ENCODE data around the gene PRDX1. TPM values are rescaled to one million over a fixed set of nuclear protein-coding genes. Genes with fewer than 3 reads are reported as not detected.
"Not testable (repeated sequence)": the region's sequence is repeated elsewhere in the genome, so short reads cannot be mapped to it uniquely, and the experiment has no call there.

Gene PRDX1
- total and polyA plus RNA-seq, 4 donors: 279 to 441 (median 358) TPM

DNA sequence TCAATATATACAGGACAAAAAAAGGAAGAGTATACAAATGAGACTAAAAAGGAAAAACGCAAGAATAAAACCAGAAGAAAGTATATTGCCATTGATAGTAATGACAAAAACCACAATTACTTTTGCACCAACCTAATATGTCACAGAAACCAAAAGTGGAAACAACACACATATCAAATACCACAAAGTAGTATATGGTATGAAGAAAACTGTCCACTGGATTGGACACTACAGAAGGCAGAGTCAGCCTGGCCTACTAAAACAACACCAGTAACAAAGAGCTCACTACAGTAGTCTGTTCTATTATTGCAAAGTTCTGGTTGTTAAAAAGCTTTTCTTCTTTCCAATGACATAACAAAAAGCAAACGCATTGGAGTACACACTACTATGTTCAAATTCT is 48.4 kb downstream of the PRDX1 start:
- 86 to 89% methylated on average over 2 of the region's 2 CpGs for WGBS, 2 donors
- H3K4me1 ChIP-seq (ENCODE audit: control insufficient read depth in 1 of 2, insufficient read depth in 2 of 2, low read length in 2 of 2): no peaks in the 10 kb centered on the region
- H3K9me3 ChIP-seq (ENCODE audit: control insufficient read depth, low read length): no peaks in the 10 kb centered on the region
- intact Hi-C loops (cut with DNase I): no loop called here
- H3K36me3 ChIP-seq (ENCODE audit: control insufficient read depth in 1 of 2, insufficient read depth in 2 of 2, low read length in 1 of 2): no peaks in the 10 kb centered on the region
- DNase-seq: no peak
- no peak overlapping the region for H3K27ac ChIP-seq (ENCODE audit: low read depth in 1 of 2, low read length in 2 of 2)
- ATAC-seq (ENCODE audit: low FRiP score): no peak
- no peak overlapping the region for H3K4me3 ChIP-seq (ENCODE audit: low read length in 2 of 2)
- no peaks in the 10 kb centered on the region for H3K27me3 ChIP-seq (ENCODE audit: control insufficient read depth in 1 of 2, insufficient read depth in 2 of 2, low read length in 1 of 2)

- DNase-seq: no peak
- Histone ChIP-seq H3K27me3 (ENCODE audit: control insufficient read depth in 1 of 2, insufficient read depth in 2 of 2, low read length in 1 of 2) (no peaks in the 10 kb centered on the region), H3K36me3 (ENCODE audit: control insufficient read depth in 1 of 2, insufficient read depth in 2 of 2, low read length in 1 of 2) (no peaks in the 10 kb centered on the region), H3K4me1 (ENCODE audit: control insufficient read depth in 1 of 2, insufficient read depth in 2 of 2, low read length in 2 of 2) (no peaks in the 10 kb centered on the region), H3K9me3 (ENCODE audit: control insufficient read depth, low read length) (no peaks in the 10 kb centered on the region), H3K27ac (ENCODE audit: low read depth in 1 of 2, low read length in 2 of 2) (no peak overlapping the region), H3K4me3 (ENCODE audit: low read length in 2 of 2) (no peak overlapping the region)
- WGBS, 2 donors: 62 to 71% methylated on average over 2 of the region's 2 CpGs
- ATAC-seq (ENCODE audit: low FRiP score): no peak
- intact Hi-C loops (cut with DNase I): no loop called here
Observed at GRCh38 chr1:45470306-45470798, 51.3 kb downstream of the PRDX1 start.

DNA sequence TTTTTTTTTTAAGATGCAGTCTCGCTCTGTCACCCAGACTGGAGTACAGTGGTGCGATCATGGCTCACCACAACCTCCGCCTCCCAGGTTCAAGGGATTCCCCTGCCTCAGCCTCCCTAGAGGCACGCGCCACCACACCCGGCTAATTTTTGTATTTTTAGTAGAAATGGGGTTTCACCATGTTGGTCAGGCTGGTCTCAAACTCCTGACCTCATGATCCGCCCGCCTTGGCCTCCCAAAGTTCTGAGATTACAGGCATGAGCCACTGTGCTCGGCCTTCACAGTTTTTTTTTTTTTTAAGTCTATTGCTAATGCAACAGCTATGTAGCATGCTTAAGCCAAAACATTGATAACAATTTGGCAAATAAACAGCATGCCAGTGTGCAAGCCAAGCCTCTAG is 54.3 kb downstream of the PRDX1 start:
- DNase-seq; H3K4me3 ChIP-seq (ENCODE audit: low read length in 2 of 2); H3K36me3 ChIP-seq (ENCODE audit: control insufficient read depth in 1 of 2, insufficient read depth in 2 of 2, low read length in 1 of 2); H3K4me1 ChIP-seq (ENCODE audit: control insufficient read depth in 1 of 2, insufficient read depth in 2 of 2, low read length in 2 of 2); intact Hi-C loops (cut with DNase I); H3K27me3 ChIP-seq (ENCODE audit: control insufficient read depth in 1 of 2, insufficient read depth in 2 of 2, low read length in 1 of 2); ATAC-seq (ENCODE audit: low FRiP score); H3K27ac ChIP-seq (ENCODE audit: low read depth in 1 of 2, low read length in 2 of 2); H3K9me3 ChIP-seq (ENCODE audit: control insufficient read depth, low read length): not testable (repeated sequence)
- 90 to 92% methylated on average over 9 of the region's 9 CpGs for WGBS, 2 donors

- H3K9me3 ChIP-seq (ENCODE audit: control insufficient read depth, low read length): no peaks in the 10 kb centered on the region
- no peaks in the 10 kb centered on the region for H3K36me3 ChIP-seq (ENCODE audit: control insufficient read depth in 1 of 2, insufficient read depth in 2 of 2, low read length in 1 of 2)
- ATAC-seq (ENCODE audit: low FRiP score) (no peak), DNase-seq (no peak)
- no peaks in the 10 kb centered on the region for H3K4me1 ChIP-seq (ENCODE audit: control insufficient read depth in 1 of 2, insufficient read depth in 2 of 2, low read length in 2 of 2)
- no peak overlapping the region for H3K27ac ChIP-seq (ENCODE audit: low read depth in 1 of 2, low read length in 2 of 2)
- H3K27me3 ChIP-seq (ENCODE audit: control insufficient read depth in 1 of 2, insufficient read depth in 2 of 2, low read length in 1 of 2): no peaks in the 10 kb centered on the region
- intact Hi-C loops (cut with DNase I): no loop called here
- H3K4me3 ChIP-seq (ENCODE audit: low read length in 2 of 2): no peak overlapping the region
Observed at GRCh38 chr1:45465277-45465676, 56.4 kb downstream of the PRDX1 start.

Other genes with a start within 250 kb of the PRDX1 start
- under 1 TPM in 1 of 2 donors, not detected in 1; 0.36 TPM for gene HPDL, start 195.0 kb downstream of the PRDX1 start, total RNA-seq
- gene HPDL, start 195.0 kb downstream of the PRDX1 start, polyA plus RNA-seq: not detected
- 10 to 100 TPM in 1 of 2 donors, 1 to 10 TPM in 1; 6.9 to 10.6 TPM for gene TOE1, start 181.7 kb downstream of the PRDX1 start, total RNA-seq
- 1 to 10 TPM; 8.1 to 8.5 TPM for gene TOE1, start 181.7 kb downstream of the PRDX1 start, polyA plus RNA-seq
- gene MUTYH, start 181.4 kb downstream of the PRDX1 start, total RNA-seq: 10 to 100 TPM; 19.8 to 28.8 TPM
- gene MUTYH, start 181.4 kb downstream of the PRDX1 start, polyA plus RNA-seq: 10 to 100 TPM in 1 of 2 donors, 1 to 10 TPM in 1; 4.9 to 49.8 TPM
- gene TESK2, start 30.7 kb downstream of the PRDX1 start, total RNA-seq: 1 to 10 TPM; 5.2 to 8.1 TPM
- 1 to 10 TPM; 3.8 to 4.9 TPM for gene TESK2, start 30.7 kb downstream of the PRDX1 start, polyA plus RNA-seq
- gene CCDC163, start 21.8 kb downstream of the PRDX1 start, total RNA-seq: 1 to 10 TPM; 1.6 to 2.1 TPM
- gene CCDC163, start 21.8 kb downstream of the PRDX1 start, polyA plus RNA-seq: 1 to 10 TPM; 2.9 to 3.0 TPM
- 1 to 10 TPM; 2.1 to 2.9 TPM for gene MMACHC, start 21.6 kb downstream of the PRDX1 start, total RNA-seq
- gene MMACHC, start 21.6 kb downstream of the PRDX1 start, polyA plus RNA-seq: 1 to 10 TPM in 1 of 2 donors, under 1 TPM in 1; 0.63 to 1.0 TPM
- gene AKR1A1, start 28.9 kb upstream of the PRDX1 start, total RNA-seq: 100 to 1,000 TPM; 102 to 116 TPM
- 100 to 1,000 TPM; 140 TPM for gene AKR1A1, start 28.9 kb upstream of the PRDX1 start, polyA plus RNA-seq
- 10 to 100 TPM; 59.1 to 63.3 TPM for gene NASP, start 62.2 kb upstream of the PRDX1 start, total RNA-seq
- gene NASP, start 62.2 kb upstream of the PRDX1 start, polyA plus RNA-seq: 100 to 1,000 TPM in 1 of 2 donors, 10 to 100 TPM in 1; 44.8 to 123 TPM
- gene CCDC17, start 102.2 kb upstream of the PRDX1 start, total RNA-seq: 1 to 10 TPM; 1.8 to 3.3 TPM
- gene CCDC17, start 102.2 kb upstream of the PRDX1 start, polyA plus RNA-seq: under 1 TPM in 1 of 2 donors, not detected in 1; 0.69 TPM
- 100 to 1,000 TPM; 104 to 113 TPM for gene GPBP1L1, start 164.6 kb upstream of the PRDX1 start, total RNA-seq
- 10 to 100 TPM; 39.2 to 45.2 TPM for gene GPBP1L1, start 164.6 kb upstream of the PRDX1 start, polyA plus RNA-seq
- 10 to 100 TPM; 10.4 to 15.0 TPM for gene TMEM69, start 166.3 kb upstream of the PRDX1 start, total RNA-seq
- 10 to 100 TPM; 16.3 to 18.9 TPM for gene TMEM69, start 166.3 kb upstream of the PRDX1 start, polyA plus RNA-seq
- 10 to 100 TPM in 1 of 2 donors, 1 to 10 TPM in 1; 8.4 to 14.2 TPM for gene IPP, start 228.8 kb upstream of the PRDX1 start, total RNA-seq
- gene IPP, start 228.8 kb upstream of the PRDX1 start, polyA plus RNA-seq: 1 to 10 TPM; 3.9 to 5.5 TPM

All from aorta (tissue), 5 donors.